Colonic mucosa (tissue), 4 donors: ENCODE data around the gene SUOX. TPM values are rescaled to one million over a fixed set of nuclear protein-coding genes. Genes with fewer than 3 reads are reported as not detected.

Experiments
- DNase-seq: peaks from one replicate; pipeline ENCODE4 v3.0.0-alpha.2; 2020
- H3K27ac ChIP-seq: fragments of 200-600 bp; one replicate; pipeline ENCODE4 v1.8.0; 2021
- H3K27me3 ChIP-seq: fragments of 200-600 bp; one replicate; pipeline ENCODE4 v1.8.0; 2021
- H3K36me3 ChIP-seq: fragments of 200-600 bp; one replicate; pipeline ENCODE4 v1.8.0; 2021
- H3K4me1 ChIP-seq: fragments of 200-600 bp; one replicate; pipeline ENCODE4 v1.8.0; 2021; ENCODE audit warnings: mild to moderate bottlenecking
- H3K4me3 ChIP-seq: fragments of 200-600 bp; one replicate; pipeline ENCODE4 v1.8.0; 2021
- H3K9ac ChIP-seq, 2 donors: one replicate each; pipeline ENCODE4 v1.7.0; 2013; ENCODE audit warnings: control low read depth in 2 of 2, low read depth in 2 of 2, low read length in 2 of 2
- H3K9me3 ChIP-seq: fragments of 200-600 bp; one replicate; pipeline ENCODE4 v1.8.0; 2021
- intact Hi-C: fragments of 100-400 bp; cut with DNase I; formaldehyde crosslinking; loops from one replicate; pipeline ENCODE4 v1.14.1; 2022
- total RNA-seq, 2 donors: library from RNA; stranded (reverse); fragmentation: NEBNext Ultra II Directional in 1 of 2; extraction: Animal tissue kit (Norgen Biotek cat#: 25700) in 1 of 2; gene quantifications; one replicate each; pipeline ENCODE4 v1.2.1, GENCODE V29; 2021
- TF ChIP-seq, protein P1 (sequence below): fragments of 200-600 bp; IDR thresholded peaks from one replicate; pipeline ENCODE4 v1.8.0; 2022; ENCODE audit warnings: antibody characterized with exemption, mild to moderate bottlenecking
- donor health status: healthy.
- donor health status: DM: no; HTN: no; CAD: no.
- donor health status: DM: no; HTN: no; CAD: no.

SUOX gene
- total RNA-seq, 2 donors from 2014 or later: 25.8 to 35.8 TPM

DNA sequence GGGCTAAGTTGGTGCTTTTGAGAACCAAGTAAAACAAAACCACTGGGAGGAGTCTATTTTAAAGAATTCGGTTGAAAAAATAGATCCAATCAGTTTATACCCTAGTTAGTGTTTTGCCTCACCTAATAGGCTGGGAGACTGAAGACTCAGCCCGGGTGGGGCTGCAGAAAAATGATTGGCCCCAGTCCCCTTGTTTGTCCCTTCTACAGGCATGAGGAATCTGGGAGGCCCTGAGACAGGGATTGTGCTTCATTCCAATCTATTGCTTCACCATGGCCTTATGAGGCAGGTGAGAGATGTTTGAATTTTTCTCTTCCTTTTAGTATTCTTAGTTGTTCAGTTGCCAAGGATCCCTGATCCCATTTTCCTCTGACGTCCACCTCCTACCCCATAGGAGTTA is 25.0 kb upstream of the SUOX start:
- peak overlapping the region; percentile 94 for H3K27ac ChIP-seq
- no peaks in the 10 kb centered on the region for H3K27me3 ChIP-seq
- intact Hi-C loops: no loop called here
- DNase-seq: no peak
- no peaks in the 10 kb centered on the region for H3K9me3 ChIP-seq
- no peaks in the 10 kb centered on the region for H3K36me3 ChIP-seq
- peak overlapping the region; percentile 39 for H3K4me3 ChIP-seq
- H3K9ac ChIP-seq: no peak overlapping the region
- H3K4me1 ChIP-seq: peaks cover 18% of the 10 kb centered on the region
- TF ChIP-seq, protein P1, sequence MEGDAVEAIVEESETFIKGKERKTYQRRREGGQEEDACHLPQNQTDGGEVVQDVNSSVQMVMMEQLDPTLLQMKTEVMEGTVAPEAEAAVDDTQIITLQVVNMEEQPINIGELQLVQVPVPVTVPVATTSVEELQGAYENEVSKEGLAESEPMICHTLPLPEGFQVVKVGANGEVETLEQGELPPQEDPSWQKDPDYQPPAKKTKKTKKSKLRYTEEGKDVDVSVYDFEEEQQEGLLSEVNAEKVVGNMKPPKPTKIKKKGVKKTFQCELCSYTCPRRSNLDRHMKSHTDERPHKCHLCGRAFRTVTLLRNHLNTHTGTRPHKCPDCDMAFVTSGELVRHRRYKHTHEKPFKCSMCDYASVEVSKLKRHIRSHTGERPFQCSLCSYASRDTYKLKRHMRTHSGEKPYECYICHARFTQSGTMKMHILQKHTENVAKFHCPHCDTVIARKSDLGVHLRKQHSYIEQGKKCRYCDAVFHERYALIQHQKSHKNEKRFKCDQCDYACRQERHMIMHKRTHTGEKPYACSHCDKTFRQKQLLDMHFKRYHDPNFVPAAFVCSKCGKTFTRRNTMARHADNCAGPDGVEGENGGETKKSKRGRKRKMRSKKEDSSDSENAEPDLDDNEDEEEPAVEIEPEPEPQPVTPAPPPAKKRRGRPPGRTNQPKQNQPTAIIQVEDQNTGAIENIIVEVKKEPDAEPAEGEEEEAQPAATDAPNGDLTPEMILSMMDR: no peak

DNA sequence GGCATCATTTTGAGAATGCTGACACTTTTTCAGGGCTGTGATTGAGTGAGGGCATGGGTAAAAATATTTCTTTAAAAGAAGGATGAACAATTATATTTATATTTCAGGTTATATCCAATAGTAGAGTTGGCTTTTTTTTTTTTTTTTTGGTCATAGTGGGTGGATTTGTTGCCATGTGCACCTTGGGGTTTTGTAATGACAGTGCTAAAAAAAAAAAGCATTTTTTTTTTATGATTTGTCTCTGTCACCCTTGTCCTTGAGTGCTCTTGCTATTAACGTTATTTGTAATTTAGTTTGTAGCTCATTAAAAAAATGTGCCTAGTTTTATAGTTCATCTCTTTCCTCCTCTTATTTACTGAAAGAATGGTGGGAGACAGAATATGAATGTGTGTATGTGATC is 24.6 kb upstream of the SUOX start:
- DNase-seq: no peak
- H3K4me3 ChIP-seq: peak overlapping the region; percentile 39
- no peaks in the 10 kb centered on the region for H3K36me3 ChIP-seq
- no peaks in the 10 kb centered on the region for H3K9me3 ChIP-seq
- peak overlapping the region; percentile 94 for H3K27ac ChIP-seq
- H3K9ac ChIP-seq: peak overlapping the region in 1 of 2 donors; percentile 95
- peaks cover 21% of the 10 kb centered on the region for H3K4me1 ChIP-seq
- no peaks in the 10 kb centered on the region for H3K27me3 ChIP-seq
- TF ChIP-seq, protein P1: no peak
- intact Hi-C loops: no loop called here

DNA sequence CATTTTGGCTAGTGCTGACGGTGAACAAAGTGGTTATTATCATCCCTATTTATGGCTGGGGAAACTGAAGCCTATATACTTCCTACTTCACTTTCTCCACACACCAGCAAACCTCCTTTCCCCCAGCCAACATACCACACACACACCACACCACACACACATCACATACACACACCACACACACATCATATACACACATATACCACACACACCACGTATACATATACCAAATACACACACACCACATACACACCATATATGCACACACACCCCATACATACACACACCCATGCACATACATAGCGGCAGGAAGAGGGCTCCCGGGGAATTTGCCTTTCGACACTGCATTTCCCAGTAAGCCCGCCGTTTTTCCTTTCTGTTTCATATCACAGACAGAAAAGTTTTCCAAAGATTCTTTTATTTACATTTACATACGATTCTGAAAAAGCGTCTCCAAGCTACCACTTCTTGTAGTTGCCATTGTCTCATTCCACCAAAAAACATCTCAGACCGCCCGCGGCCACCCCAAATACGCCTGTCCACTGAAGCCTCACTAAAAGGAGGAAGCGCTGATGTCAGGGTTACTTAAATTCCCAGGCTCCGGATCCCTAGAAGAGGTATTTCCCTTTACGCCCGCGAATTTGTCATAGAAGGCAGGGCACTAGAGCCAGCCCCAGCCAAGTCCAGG is 24.0 kb upstream of the SUOX start:
- H3K27ac ChIP-seq: peak overlapping the region; percentile 94
- DNase-seq: no peak
- H3K9me3 ChIP-seq: no peaks in the 10 kb centered on the region
- H3K9ac ChIP-seq: peak overlapping the region; percentile 74 to 95
- TF ChIP-seq, protein P1: no peak
- peak overlapping the region; percentile 39 for H3K4me3 ChIP-seq
- intact Hi-C loops: no loop called here
- peaks cover 24% of the 10 kb centered on the region for H3K4me1 ChIP-seq
- H3K36me3 ChIP-seq: no peaks in the 10 kb centered on the region
- H3K27me3 ChIP-seq: no peaks in the 10 kb centered on the region

DNA sequence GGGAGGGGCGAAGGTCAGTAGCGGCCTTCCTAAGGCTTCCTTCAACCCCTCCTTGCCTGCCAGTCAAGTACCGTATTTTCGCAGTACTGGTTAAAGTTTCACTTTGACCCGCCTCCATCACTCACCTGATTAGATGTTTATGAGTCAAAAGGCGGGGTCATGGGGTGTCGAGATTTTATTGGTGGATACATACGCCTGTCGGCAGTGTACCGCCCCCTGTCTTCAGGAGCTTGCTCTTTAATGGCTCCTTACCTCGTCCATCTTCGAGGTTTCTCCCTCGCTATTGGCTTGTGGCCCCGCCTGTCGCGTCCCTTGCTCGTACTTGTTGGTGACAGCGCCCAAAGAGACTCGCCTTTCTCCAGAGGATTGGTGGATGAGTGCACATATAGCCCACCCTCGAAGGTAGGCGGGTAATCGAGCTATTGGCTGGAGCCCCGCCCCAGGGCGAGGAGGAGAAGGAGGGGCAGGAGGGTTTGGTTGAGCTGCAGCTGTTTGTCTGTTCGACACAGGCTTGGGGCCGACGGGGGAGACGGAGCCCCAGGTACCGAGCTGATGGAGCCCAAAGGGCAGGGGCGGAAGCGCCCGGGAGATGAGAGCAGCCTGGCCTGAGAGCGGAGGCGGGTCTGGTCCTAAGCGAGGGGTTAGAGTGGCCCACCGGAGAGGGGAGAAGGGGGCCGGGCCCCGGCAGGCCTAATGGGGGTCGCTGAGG is 23.3 kb upstream of the SUOX start, which contains the start of gene RAB5B:
Gene RAB5B, plus strand, starts transcription at position 480 of the 709 bp plus-strand sequence. CDS start 12,883 bp downstream, outside the sequence.
- H3K4me3 ChIP-seq: peak within 1 kb of the TSS; percentile 99
- no peaks in the 10 kb centered on the region for H3K27me3 ChIP-seq
- no peaks in the 10 kb centered on the region for H3K36me3 ChIP-seq
- TF ChIP-seq, protein P1: peak; percentile 21
- peak; percentile 99 for DNase-seq
- peak within 1 kb of the TSS; percentile 95 to 99 for H3K9ac ChIP-seq
- H3K27ac ChIP-seq: peak within 1 kb of the TSS; percentile 97
- intact Hi-C loops: no loop called here
- H3K9me3 ChIP-seq: no peaks in the 10 kb centered on the region
- H3K4me1 ChIP-seq: peaks cover 24% of the 10 kb centered on the region

DNA sequence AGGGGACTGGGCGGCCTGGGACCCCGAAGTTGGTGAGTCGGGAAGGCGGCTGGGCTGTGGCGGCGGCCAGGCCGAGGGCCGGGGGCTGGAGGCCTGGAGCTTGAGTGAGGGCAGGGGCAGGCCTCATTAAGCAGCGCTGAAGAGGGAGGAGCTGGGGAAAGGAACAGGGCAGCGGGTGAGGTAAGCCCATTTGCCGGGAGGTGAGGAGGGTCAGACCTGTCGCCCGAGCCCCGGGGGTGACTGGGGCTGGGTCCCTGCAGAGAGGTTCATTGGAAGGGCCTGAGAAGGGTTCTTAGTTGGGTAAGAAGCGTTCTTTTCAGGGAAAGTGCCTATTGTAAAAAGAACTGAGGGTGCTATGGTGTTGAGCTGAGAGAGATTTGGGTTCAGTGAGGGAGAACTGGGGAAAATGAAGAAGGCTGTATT is 22.8 kb upstream of the SUOX start:
- H3K9me3 ChIP-seq: no peaks in the 10 kb centered on the region
- TF ChIP-seq, protein P1: no peak
- no peaks in the 10 kb centered on the region for H3K27me3 ChIP-seq
- H3K36me3 ChIP-seq: no peaks in the 10 kb centered on the region
- peak overlapping the region; percentile 95 to 99 for H3K9ac ChIP-seq
- peak overlapping the region; percentile 99 for H3K4me3 ChIP-seq
- peak; percentile 62 for DNase-seq
- H3K4me1 ChIP-seq: peaks cover 24% of the 10 kb centered on the region
- intact Hi-C loops: no loop called here
- peak overlapping the region; percentile 97 for H3K27ac ChIP-seq
